H1 (cell line): ENCODE results near the gene GALNT2. TPM values are rescaled to one million over a fixed set of nuclear protein-coding genes. Genes with fewer than 3 reads are reported as not detected.

Experiments used
- CTCF ChIA-PET: fragments of 300-600 bp; sonication (Branson Sonifier 250); formaldehyde crosslinking; loops from one replicate; lab custom pipeline; 2021; ENCODE audit not compliant: partially characterized antibody; lab: Charles Lee
- POLR2A ChIA-PET: fragments of 300-600 bp; sonication (Branson Sonifier 250); formaldehyde crosslinking; loops from one replicate; lab custom pipeline; 2021; ENCODE audit warnings: inconsistent platforms; ENCODE audit not compliant: partially characterized antibody; lab: Charles Lee
- DNase-seq, 2 experiments: peaks; one replicate each; pipeline versions ENCODE4 v3.0.0 to v3.0.0-alpha.2; 2010 to 2022; ENCODE audit warnings: low spot score in 2 of 2, low read depth in 1 of 2, mixed read lengths in 1 of 2
- FAIRE-seq: peaks from 2 replicates; lab custom pipeline; 2011; peaks lifted over from hg19 to GRCh38; lab: Jason Lieb, UNC
- H2AFZ ChIP-seq: 2 replicates; pipeline ENCODE4 v1.8.1; 2012; ENCODE audit warnings: low read length, inconsistent platforms
- H2AK5ac ChIP-seq: 2 replicates; pipeline ENCODE4 v1.6.1; 2013; ENCODE audit warnings: low read depth, low read length
- H2BK120ac ChIP-seq: replicated peaks from 2 replicates; pipeline ENCODE3; 2013; ENCODE audit warnings: low read depth, low read length, inconsistent platforms
- H2BK12ac ChIP-seq: 2 replicates; pipeline ENCODE4 v1.6.1; 2013; ENCODE audit warnings: low read depth, low read length
- H2BK15ac ChIP-seq: 2 replicates; pipeline ENCODE4 v1.6.1; 2013; ENCODE audit warnings: low read length
- H2BK20ac ChIP-seq: 2 replicates; pipeline ENCODE4 v1.6.1; 2013; ENCODE audit warnings: low read length
- H2BK5ac ChIP-seq: 2 replicates; pipeline ENCODE4 v1.6.1; 2013; ENCODE audit warnings: low read depth, low read length
- H3K14ac ChIP-seq: 2 replicates; pipeline ENCODE4 v1.6.1; 2013; ENCODE audit warnings: inconsistent platforms; ENCODE audit not compliant: insufficient read length
- H3K18ac ChIP-seq: 2 replicates; pipeline ENCODE4 v1.6.1; 2013; ENCODE audit warnings: low read length; ENCODE audit errors: extremely low read depth
- H3K23ac ChIP-seq: 2 replicates; pipeline ENCODE4 v1.6.1; 2013; ENCODE audit warnings: inconsistent platforms; ENCODE audit not compliant: insufficient read length
- H3K23me2 ChIP-seq: 2 replicates; pipeline ENCODE4 v1.6.1; 2013; ENCODE audit warnings: low read depth, low read length
- H3K27ac ChIP-seq: 2 replicates; pipeline ENCODE4 v1.6.1; 2011; ENCODE audit warnings: low read depth, low read length, inconsistent platforms
- H3K27me3 ChIP-seq, 4 experiments: replicated peaks in 1 of 4; 1 replicate in 1 of 4; 2 replicates in 3 of 4; pipeline versions ENCODE4 v1.6.1 to v1.8.1; 2011 to 2013; ENCODE audit warnings: low read length in 3 of 4, mild to moderate bottlenecking in 3 of 4, inconsistent platforms in 2 of 4, mixed read lengths in 2 of 4, moderate library complexity in 1 of 4; ENCODE audit not compliant: control insufficient read depth in 3 of 4, insufficient read depth in 3 of 4; ENCODE audit errors: extremely low read depth in 1 of 4
- H3K36me3 ChIP-seq, 4 experiments: 2 replicates each; pipeline versions ENCODE4 v1.6.1 to v1.8.1; 2011 to 2013; ENCODE audit warnings: mild to moderate bottlenecking in 4 of 4, low read length in 3 of 4, moderate library complexity in 2 of 4, control low read depth in 1 of 4, inconsistent platforms in 1 of 4; ENCODE audit not compliant: insufficient read depth in 4 of 4, control insufficient read depth in 2 of 4
- H3K4ac ChIP-seq: replicated peaks from 2 replicates; pipeline ENCODE3; 2013; ENCODE audit warnings: low read length, low read depth, mixed read lengths, inconsistent platforms; ENCODE audit not compliant: insufficient read length
- H3K4me1 ChIP-seq, 4 experiments: replicated peaks in 1 of 4; 1 replicate in 1 of 4; 2 replicates in 3 of 4; pipeline versions ENCODE4 v1.6.1 to v1.8.1; 2011 to 2013; ENCODE audit warnings: low read length in 3 of 4, inconsistent platforms in 2 of 4, mixed read lengths in 1 of 4; ENCODE audit not compliant: insufficient read depth in 4 of 4, control insufficient read depth in 3 of 4
- H3K4me2 ChIP-seq, 2 experiments: 2 replicates each; pipeline versions ENCODE4 v1.6.1 to v1.8.1; 2011 to 2013; ENCODE audit warnings: low read depth in 2 of 2, low read length in 2 of 2, control low read depth in 1 of 2, inconsistent platforms in 1 of 2, mild to moderate bottlenecking in 1 of 2; ENCODE audit not compliant: insufficient read depth in 1 of 2
- H3K4me3 ChIP-seq, 4 experiments: fragments of 200-600, 300-600 bp in 1 of 4; sonication (generic), shearing (Covaris generic), sonication (Bioruptor Twin) in 1 of 4; 2 replicates each; pipeline versions ENCODE4 v1.5.1 to v1.8.1; 2011 to 2016; ENCODE audit warnings: low read length in 4 of 4, low read depth in 3 of 4, control low read depth in 2 of 4, inconsistent platforms in 2 of 4, mild to moderate bottlenecking in 2 of 4, mixed read lengths in 1 of 4, moderate library complexity in 1 of 4; ENCODE audit not compliant: insufficient read depth in 2 of 4; ENCODE audit errors: extremely low read depth in 1 of 4
- H3K56ac ChIP-seq: replicated peaks from 2 replicates; pipeline ENCODE3; 2013; ENCODE audit warnings: low read depth, mild to moderate bottlenecking, mixed read lengths, low read length, inconsistent platforms; ENCODE audit not compliant: insufficient read length
- H3K79me1 ChIP-seq: 2 replicates; pipeline ENCODE4 v1.6.1; 2013; ENCODE audit warnings: low read depth, low read length, control low read depth
- H3K79me2 ChIP-seq, 2 experiments: 2 replicates each; pipeline versions ENCODE4 v1.6.1 to v1.8.1; 2012 to 2013; ENCODE audit warnings: low read length in 2 of 2, mild to moderate bottlenecking in 2 of 2, inconsistent platforms in 1 of 2; ENCODE audit not compliant: insufficient read depth in 2 of 2, control insufficient read depth in 1 of 2
- H3K9ac ChIP-seq, 4 experiments: replicated peaks in 1 of 4; 1 replicate in 1 of 4; 2 replicates in 3 of 4; pipeline versions ENCODE4 v1.6.1 to v1.8.1; 2011 to 2013; ENCODE audit warnings: low read depth in 3 of 4, low read length in 3 of 4, control low read depth in 2 of 4, mild to moderate bottlenecking in 2 of 4, moderate library complexity in 2 of 4, inconsistent platforms in 1 of 4; ENCODE audit errors: extremely low read depth in 1 of 4
- H3K9me3 ChIP-seq, 2 experiments: 2 replicates each; pipeline versions ENCODE4 v1.6.1 to v1.8.1; 2012 to 2013; ENCODE audit warnings: mild to moderate bottlenecking in 2 of 2, moderate library complexity in 2 of 2, control low read depth in 1 of 2, inconsistent platforms in 1 of 2, low read depth in 1 of 2, low read length in 1 of 2, mixed read lengths in 1 of 2; ENCODE audit not compliant: insufficient read depth in 2 of 2
- H4K20me1 ChIP-seq, 2 experiments: replicated peaks in 1 of 2; 2 replicates each; pipeline versions ENCODE3 to v1.8.1; 2011 to 2013; ENCODE audit warnings: inconsistent platforms in 2 of 2, low read length in 2 of 2, mild to moderate bottlenecking in 1 of 2; ENCODE audit not compliant: insufficient read depth in 2 of 2, control insufficient read depth in 1 of 2
- H4K5ac ChIP-seq: 2 replicates; pipeline ENCODE4 v1.6.1; 2013; ENCODE audit warnings: low read length, low read depth, mixed read lengths, inconsistent platforms; ENCODE audit not compliant: insufficient read length
- H4K8ac ChIP-seq: 2 replicates; pipeline ENCODE4 v1.8.0; 2013; ENCODE audit warnings: mild to moderate bottlenecking, moderate library complexity, low read length, inconsistent platforms; ENCODE audit not compliant: insufficient read depth; ENCODE audit errors: extremely low read depth
- H4K91ac ChIP-seq: replicated peaks from 2 replicates; pipeline ENCODE3; 2013; ENCODE audit warnings: low read length, mixed read lengths, inconsistent platforms; ENCODE audit not compliant: insufficient read length
- HDAC2 ChIP-seq, 2 experiments: fragments of 300-600 bp in 1 of 2; sonication (generic) in 1 of 2; IDR thresholded peaks; 2 replicates each; pipeline ENCODE4 v1.6.1; 2011 to 2012; ENCODE audit warnings: low read depth in 2 of 2, low read length in 2 of 2, mild to moderate bottlenecking in 2 of 2, moderate library complexity in 2 of 2, borderline replicate concordance in 1 of 2, inconsistent platforms in 1 of 2
- MAX ChIP-seq: IDR thresholded peaks from 2 replicates; pipeline ENCODE4 v1.6.1; 2012; ENCODE audit warnings: inconsistent platforms
- RAD21 ChIP-seq, 2 experiments: IDR thresholded peaks in 1 of 2; conservative IDR thresholded peaks in 1 of 2; 2 replicates each; pipeline ENCODE4 v1.6.1; 2011; ENCODE audit warnings: low read depth in 2 of 2, low read length in 2 of 2, improper control_type of control experiment in 1 of 2, inconsistent platforms in 1 of 2, mild to moderate bottlenecking in 1 of 2, moderate library complexity in 1 of 2
- WGBS, 2 experiments: shearing (Covaris generic) in 1 of 2; methylation state at CpG; one replicate each; pipeline versions ENCODE4 v1.1.6 to v1.1.7; 2013 to 2015; ENCODE audit warnings: low lambda C conversion rate in 2 of 2, mixed read lengths in 2 of 2, inconsistent platforms in 1 of 2, low coverage in 1 of 2, missing lambda C conversion rate in 1 of 2; ENCODE audit not compliant: insufficient replicate concordance in 2 of 2, insufficient coverage in 1 of 2, insufficient read length in 1 of 2; ENCODE audit errors: extremely low coverage in 1 of 2, missing lambda C conversion rate in 1 of 2; 5-methylcytosine and 5-hydroxymethylcytosine counted together
- polyA plus RNA-seq, 7 experiments: library from polyadenylated mRNA; depleted of rRNA in 3 of 7; stranded (reverse) in 5 of 7; unstranded in 2 of 7; fragments of >200 nt in 5 of 7; fragments of 200-250 nt in 2 of 7; gene quantifications; 1 replicate in 5 of 7; 2 replicates in 1 of 7; 4 replicates in 1 of 7; pipeline versions ENCODE4 v1.2.1 to v1.2.3, GENCODE V29; 2011 to 2013; ENCODE audit warnings: missing spikeins in 2 of 7, mixed read lengths in 2 of 7
- total RNA-seq: library from RNA; stranded (reverse); fragmentation: NEBNext Ultra II Directional; extraction: Animal tissue kit (Norgen Biotek cat#: 25700); gene quantifications from 2 replicates; pipeline ENCODE4 v1.2.1, GENCODE V29; 2021

Gene GALNT2
- total and polyA plus RNA-seq, 2 of the 8 experiments (the other 6 are each of a cell fraction or from before 2014, with no cell fraction given) = 34.5 to 75.3 TPM

GRCh38 chr1:230174041-230174440 lies 107.0 kb downstream of the GALNT2 start:
- Histone ChIP-seq H2BK20ac (no peak overlapping the region), H2BK5ac (no peak overlapping the region), H4K20me1 (no peaks in the 10 kb centered on the region), H3K27me3 (no peaks in the 10 kb centered on the region), H4K8ac (no peak overlapping the region), H3K23ac (no peak overlapping the region), H3K4me1 (peaks cover 2 to 16% (median 7%) of the 10 kb centered on the region in 4 experiments), H4K5ac (no peak overlapping the region), H3K9me3 (no peaks in the 10 kb centered on the region), H3K56ac (no peak overlapping the region), H3K4me2 (no peak overlapping the region), H3K18ac (no peak overlapping the region), H2AK5ac (no peak overlapping the region), H3K4me3 (no peak overlapping the region), H3K23me2 (no peaks in the 10 kb centered on the region), H2BK12ac (no peak overlapping the region), H3K27ac (no peak overlapping the region), H3K9ac (no peak overlapping the region), H3K36me3 (peaks cover 0 to 6% (median 1%) of the 10 kb centered on the region in 4 experiments; a peak in 3 of 8 replicates), H2BK120ac (no peak overlapping the region), H2BK15ac (no peak overlapping the region), H2AFZ (no peak overlapping the region), H4K91ac (no peak overlapping the region), H3K4ac (no peak overlapping the region), H3K79me2 (peaks cover 0 to 26% of the 10 kb centered on the region in 2 experiments; a peak in 3 of 4 replicates), H3K14ac (no peak overlapping the region), H3K79me1 (no peaks in the 10 kb centered on the region; the same call in 1 of the 2 replicates)
- FAIRE-seq (no peak), DNase-seq (peak in 1 of 2 experiments; percentile 40)
- 90% methylated on average over 7 of the region's 7 CpGs; no CpG with 5 or more reads in 1 of the 2 experiments for WGBS, 2 experiments
- ChIA-PET POLR2A (interaction anchor here (1.2 kb wide), 2 partner anchors 11 to 12 kb away, joined by 3 to 4 read pairs; no protein-coding TSS in a partner anchor), CTCF (interaction anchor here (1.1 to 1.4 kb wide), 2 partner anchors 53 to 512 kb away, joined by 3 to 5 read pairs; no protein-coding TSS in a partner anchor)
- no peak for TF ChIP-seq MAX
- TF ChIP-seq HDAC2 (IDR thresholded peaks at IDR 0.05; ENCODE audit: borderline replicate concordance in 1 of 2, low read depth in 2 of 2, low read length in 2 of 2) = no peak
- no peak for TF ChIP-seq RAD21 (IDR thresholded peaks at IDR 0.05 in 1 of 2, conservative IDR thresholded peaks at IDR 0.05 in 1 of 2; ENCODE audit: low read depth in 2 of 2, low read length in 2 of 2)
